HEK293 (cell line): ENCODE data around the gene GNS.

Experiments used
- CTCF ChIA-PET: fragments of 350-600 bp; formaldehyde crosslinking; extraction: SDS; loops from one replicate; lab custom pipeline; 2021; ENCODE audit warnings: antibody characterized with exemption; lab: Yijun Ruan, JAX
- POLR2A ChIA-PET: fragments of 300-600 bp; formaldehyde crosslinking; extraction: SDS; loops from one replicate; lab custom pipeline; 2020; ENCODE audit warnings: antibody characterized with exemption, inconsistent platforms; lab: Yijun Ruan, JAX
- H3K27ac ChIP-seq: fragments of 200-500 bp; sonication (Bioruptor generic); 2 replicates; pipeline ENCODE4 v1.5.1; 2014; ENCODE audit warnings: low read depth, low read length, control low read depth, inconsistent platforms; ENCODE audit errors: extremely low read depth
- H3K36me3 ChIP-seq, 2 experiments: fragments of 200-500 bp in 1 of 2; sonication (Bioruptor generic) in 1 of 2; 1 replicate in 1 of 2; 2 replicates in 1 of 2; pipeline ENCODE4 v1.5.1; 2014 to 2017; ENCODE audit warnings: inconsistent platforms in 2 of 2, low read length in 2 of 2; ENCODE audit not compliant: control insufficient read depth in 2 of 2, insufficient read depth in 1 of 2
- H3K4me1 ChIP-seq: fragments of 200-500 bp; sonication (Bioruptor generic); 2 replicates; pipeline ENCODE4 v1.5.1; 2014; ENCODE audit warnings: mild to moderate bottlenecking, low read length, inconsistent platforms; ENCODE audit not compliant: control insufficient read depth, insufficient read depth
- H3K4me3 ChIP-seq: 2 replicates; pipeline ENCODE4 v1.5.1; 2011; ENCODE audit warnings: low read depth, mild to moderate bottlenecking, control low read depth, low read length, moderate library complexity
- H3K9me3 ChIP-seq: fragments of 200-500 bp; sonication (Bioruptor generic); 2 replicates; pipeline ENCODE4 v1.5.1; 2014; ENCODE audit warnings: low read depth, low read length, inconsistent platforms; ENCODE audit not compliant: control insufficient read depth, insufficient read depth
- BCL11A ChIP-seq: fragments of 450-650 bp; formaldehyde crosslinking; IDR thresholded peaks from 2 replicates; pipeline ENCODE4 v1.5.1; 2016; ENCODE audit warnings: low read depth, missing biosample characterization, missing genetic modification characterization
- GFI1B ChIP-seq: fragments of 450-650 bp; formaldehyde crosslinking; IDR thresholded peaks from 2 replicates; pipeline ENCODE4 v1.5.1; 2016; ENCODE audit warnings: missing biosample characterization, missing genetic modification characterization
- KLF16 ChIP-seq: fragments of 450-650 bp; formaldehyde crosslinking; IDR thresholded peaks from 2 replicates; pipeline ENCODE4 v1.5.1; 2017; ENCODE audit warnings: missing biosample characterization, missing genetic modification characterization
- KLF7 ChIP-seq: fragments of 450-650 bp; formaldehyde crosslinking; IDR thresholded peaks from 2 replicates; pipeline ENCODE4 v1.5.1; 2016; ENCODE audit warnings: missing biosample characterization, missing genetic modification characterization, borderline replicate concordance
- PRDM1 ChIP-seq: fragments of 450-650 bp; formaldehyde crosslinking; IDR thresholded peaks from 2 replicates; pipeline ENCODE4; 2016; ENCODE audit warnings: missing biosample characterization, missing genetic modification characterization
- PRDM4 ChIP-seq: fragments of 450-650 bp; formaldehyde crosslinking; IDR thresholded peaks from 2 replicates; pipeline ENCODE4 v1.5.1; 2017; ENCODE audit warnings: missing biosample characterization, missing genetic modification characterization
- RBAK ChIP-seq: fragments of 450-650 bp; formaldehyde crosslinking; IDR thresholded peaks from 2 replicates; pipeline ENCODE4 v1.5.1; 2016; ENCODE audit warnings: missing biosample characterization, missing genetic modification characterization
- SETDB1 ChIP-seq: IDR thresholded peaks from one replicate; pipeline ENCODE4 v1.6.1; 2017; ENCODE audit warnings: mild to moderate bottlenecking, low read length, moderate library complexity, mixed read lengths; ENCODE audit not compliant: insufficient read length
- SP2 ChIP-seq: fragments of 450-650 bp; formaldehyde crosslinking; IDR thresholded peaks from 2 replicates; pipeline ENCODE4 v1.5.1; 2016; ENCODE audit warnings: missing biosample characterization, missing genetic modification characterization
- ZBTB10 ChIP-seq: fragments of 450-650 bp; formaldehyde crosslinking; IDR thresholded peaks from 2 replicates; pipeline ENCODE4 v1.5.1; 2016; ENCODE audit warnings: missing biosample characterization, missing genetic modification characterization
- ZBTB17 ChIP-seq: fragments of 450-650 bp; formaldehyde crosslinking; IDR thresholded peaks from 2 replicates; pipeline ENCODE4 v1.5.1; 2016; ENCODE audit warnings: missing biosample characterization, missing genetic modification characterization
- ZBTB8A ChIP-seq: fragments of 450-650 bp; formaldehyde crosslinking; IDR thresholded peaks from 2 replicates; pipeline ENCODE4 v1.5.1; 2016; ENCODE audit warnings: missing biosample characterization, missing genetic modification characterization
- ZFHX2 ChIP-seq: fragments of 450-650 bp; formaldehyde crosslinking; conservative IDR thresholded peaks from 2 replicates; pipeline ENCODE4 v1.5.1; 2016; ENCODE audit warnings: missing biosample characterization, missing genetic modification characterization
- ZIC2 ChIP-seq: fragments of 450-650 bp; formaldehyde crosslinking; IDR thresholded peaks from 2 replicates; pipeline ENCODE4 v1.5.1; 2016; ENCODE audit warnings: missing biosample characterization, missing genetic modification characterization
- ZNF140 ChIP-seq: fragments of 450-650 bp; formaldehyde crosslinking; IDR thresholded peaks from 2 replicates; pipeline ENCODE4 v1.5.1; 2016; ENCODE audit warnings: missing biosample characterization, missing genetic modification characterization
- ZNF146 ChIP-seq: fragments of 450-650 bp; formaldehyde crosslinking; IDR thresholded peaks from 2 replicates; pipeline ENCODE4 v1.5.1; 2016; ENCODE audit warnings: missing biosample characterization, missing genetic modification characterization
- ZNF202 ChIP-seq: fragments of 450-650 bp; formaldehyde crosslinking; IDR thresholded peaks from 2 replicates; pipeline ENCODE4 v1.5.1; 2016; ENCODE audit warnings: missing biosample characterization, missing genetic modification characterization, borderline replicate concordance
- ZNF350 ChIP-seq: fragments of 450-650 bp; formaldehyde crosslinking; IDR thresholded peaks from 2 replicates; pipeline ENCODE4 v1.5.0; 2017; ENCODE audit warnings: missing biosample characterization, mild to moderate bottlenecking, missing genetic modification characterization
- ZNF433 ChIP-seq: fragments of 450-650 bp; formaldehyde crosslinking; IDR thresholded peaks from 2 replicates; pipeline ENCODE4 v1.5.1; 2016; ENCODE audit warnings: missing biosample characterization, missing genetic modification characterization, low read depth
- ZNF501 ChIP-seq: fragments of 450-650 bp; formaldehyde crosslinking; IDR thresholded peaks from 2 replicates; pipeline ENCODE4 v1.5.1; 2016; ENCODE audit warnings: missing biosample characterization, missing genetic modification characterization
- ZNF518A ChIP-seq: fragments of 450-650 bp; formaldehyde crosslinking; conservative IDR thresholded peaks from 2 replicates; pipeline ENCODE4 v1.5.1; 2016; ENCODE audit warnings: low read depth, missing biosample characterization, missing genetic modification characterization
- ZNF521 ChIP-seq: fragments of 450-650 bp; formaldehyde crosslinking; IDR thresholded peaks from 2 replicates; pipeline ENCODE4 v1.5.1; 2017; ENCODE audit warnings: missing biosample characterization, mild to moderate bottlenecking, missing genetic modification characterization
- ZNF561 ChIP-seq: fragments of 450-650 bp; IDR thresholded peaks from 2 replicates; pipeline ENCODE4 v1.5.1; 2018; ENCODE audit warnings: missing biosample characterization, missing genetic modification characterization, borderline replicate concordance
- ZNF600 ChIP-seq: fragments of 450-650 bp; formaldehyde crosslinking; IDR thresholded peaks from 2 replicates; pipeline ENCODE4 v1.5.1; 2016; ENCODE audit warnings: missing biosample characterization, missing genetic modification characterization
- ZNF610 ChIP-seq: fragments of 450-650 bp; formaldehyde crosslinking; IDR thresholded peaks from 2 replicates; pipeline ENCODE4 v1.5.1; 2016; ENCODE audit warnings: missing biosample characterization, missing genetic modification characterization, borderline replicate concordance
- ZNF677 ChIP-seq: fragments of 450-650 bp; IDR thresholded peaks from 2 replicates; pipeline ENCODE4 v1.5.0; 2018; ENCODE audit warnings: missing biosample characterization, mild to moderate bottlenecking, missing genetic modification characterization, moderate library complexity

GNS gene

GRCh38 chr12:64759035-64759894, at the start of gene GNS:
TSS of gene GNS (minus strand) at chr12:64759406. CDS start at chr12:64759276, 130 bp downstream.
- Histone ChIP-seq H3K4me1 (no peaks in the 10 kb centered on the region), H3K36me3 (peaks cover 0 to 1% of the 10 kb centered on the region in 2 experiments; a peak in 2 of 3 replicates), H3K4me3 (peak within 1 kb of the TSS; percentile 98), H3K9me3 (no peaks in the 10 kb centered on the region), H3K27ac (peak within 1 kb of the TSS; percentile 44; the same call in 1 of the 2 replicates)
- CTCF ChIA-PET, result interaction anchor here (1.1 kb wide), 1 partner anchor 210 kb away, joined by 4 read pairs; no protein-coding TSS in a partner anchor
- POLR2A ChIA-PET, result no interaction called here
- no peak for TF ChIP-seq ZNF202 (tag by site-specific recombination)
- peak; percentile 93 for TF ChIP-seq ZFHX2 (tag by site-specific recombination)
- no peak for TF ChIP-seq GFI1B (tag by site-specific recombination)
- peak; percentile 95 for TF ChIP-seq PRDM1
- no peak for TF ChIP-seq ZNF350 (tag by site-specific recombination)
- TF ChIP-seq ZNF433, result no peak
- 0 out of 2 replicates have a peak, but pooled peaks have one; percentile 30 for TF ChIP-seq BCL11A (tag by site-specific recombination)
- TF ChIP-seq ZNF600, result 0 out of 2 replicates have a peak, but pooled peaks have one; percentile 36
- no peak for TF ChIP-seq PRDM4 (tag by site-specific recombination)
- TF ChIP-seq ZNF518A (tag by site-specific recombination), result no peak
- no peak for TF ChIP-seq ZNF140 (tag by site-specific recombination)
- no peak; the same call in 1 of the 2 replicates for TF ChIP-seq ZNF561 (tag by site-specific recombination)
- no peak for TF ChIP-seq ZBTB10 (tag by site-specific recombination)
- TF ChIP-seq ZNF146 (tag by site-specific recombination), result no peak
- peak; percentile 77 for TF ChIP-seq ZBTB17 (tag by site-specific recombination)
- TF ChIP-seq ZNF610 (tag by site-specific recombination), result no peak
- no peak for TF ChIP-seq SETDB1
- peak; percentile 88 for TF ChIP-seq ZNF501 (tag by site-specific recombination)
- TF ChIP-seq ZNF677, result no peak
- TF ChIP-seq KLF7 (tag by site-specific recombination), result peak; percentile 91
- peak; percentile 99 for TF ChIP-seq ZBTB8A
- no peak for TF ChIP-seq ZNF521 (tag by site-specific recombination)
- peak; percentile 99 for TF ChIP-seq KLF16
- TF ChIP-seq SP2 (tag by site-specific recombination), result peak; percentile 94
- no peak for TF ChIP-seq RBAK (tag by site-specific recombination)
- TF ChIP-seq ZIC2, result no peak; the same call in 1 of the 2 replicates
